Sciatic nerve (tissue), 2 donors: ENCODE measurements around the gene FOSL2. TPM values are rescaled to one million over a fixed set of nuclear protein-coding genes. Genes with fewer than 3 reads are reported as not detected.

Experiments
- ATAC-seq: fragments of 200-7000 bp; cut with Tn5 transposase; one replicate; pipeline ENCODE4 v1.9.1; 2020; ENCODE audit warnings: mild to moderate bottlenecking, moderate library complexity
- DNase-seq: peaks from one replicate; pipeline ENCODE4 v3.0.0-alpha.2; 2020; ENCODE audit warnings: low spot score
- intact Hi-C: fragments of 100-400 bp; cut with DNase I; formaldehyde crosslinking; loops from one replicate; pipeline ENCODE4 v1.14.2; 2022
- total RNA-seq: library from RNA; stranded (reverse); fragmentation: NEBNext Ultra II Directional; extraction: Animal tissue kit (Norgen Biotek cat#: 25700); gene quantifications from one replicate; pipeline ENCODE4 v1.2.1, GENCODE V29; 2021
- donor health status: DM: no; HTN: no; CAD: no.
- donor health status: DM: no; HTN: no; CAD: no.

FOSL2 gene
- total RNA-seq, 1 donor from 2014 or later = 230 TPM

GRCh38 chr2:28356095-28356911 is 36.4 kb upstream of the FOSL2 start:
- ATAC-seq (peak; percentile 95), DNase-seq (peak; percentile 92)
- intact Hi-C loops = no loop called here

DNA sequence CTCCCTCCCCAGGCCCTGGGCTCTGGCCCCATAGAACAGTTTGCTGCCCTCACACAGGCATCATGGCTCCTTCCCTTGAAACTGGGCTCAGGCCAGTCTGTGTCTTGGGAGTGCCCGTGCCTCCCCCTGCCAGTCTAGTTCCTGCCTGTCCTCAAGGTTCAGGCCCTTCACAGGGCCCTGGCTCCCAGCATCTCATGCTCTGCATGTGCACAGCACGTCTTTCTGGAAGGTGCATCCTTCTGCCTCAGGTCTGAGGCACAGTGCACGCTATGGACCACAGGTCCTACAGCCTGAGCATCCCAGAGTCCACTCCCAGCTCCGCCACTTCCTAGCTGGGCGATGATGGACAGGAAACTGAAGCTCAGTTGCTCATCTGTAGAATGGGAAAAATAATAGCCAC is 35.6 kb upstream of the FOSL2 start:
- no peak for ATAC-seq
- intact Hi-C loops = no loop called here

DNA sequence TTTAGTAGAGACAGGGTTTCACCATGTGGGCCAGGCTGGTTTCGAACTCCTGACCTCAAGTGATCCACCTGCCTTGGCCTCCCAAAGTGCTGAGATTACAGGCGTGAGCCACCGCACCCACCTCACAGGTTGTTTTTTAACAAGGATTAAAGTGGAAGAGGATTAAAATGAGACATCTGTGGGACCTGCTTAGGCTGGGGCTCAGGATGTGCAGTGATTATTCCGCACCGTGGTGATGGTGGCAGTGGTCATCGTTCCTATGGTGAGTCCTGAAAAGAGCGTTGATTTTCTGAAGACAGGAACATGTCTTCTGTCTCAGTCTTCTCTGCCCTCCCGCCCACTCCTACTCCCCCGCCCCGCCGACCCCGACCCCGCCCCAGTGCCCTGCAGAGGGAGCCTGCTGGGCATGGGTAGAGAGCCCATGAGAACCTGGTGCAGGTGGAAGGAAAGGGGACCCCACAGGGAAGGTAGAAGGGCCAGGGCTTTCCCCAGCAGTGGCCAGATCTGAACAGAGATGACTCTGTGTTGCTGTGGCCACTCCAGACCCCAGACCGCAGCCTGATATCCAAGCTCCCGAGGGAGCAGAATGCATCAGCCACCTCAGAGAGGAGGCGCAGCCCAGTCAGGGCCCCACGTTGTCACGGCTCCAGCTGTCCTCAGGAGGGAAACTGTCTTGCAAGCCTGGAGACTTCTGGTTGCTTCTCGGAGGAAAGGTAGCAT is 34.5 kb upstream of the FOSL2 start:
- no peak for DNase-seq
- no peak for ATAC-seq
- intact Hi-C loops = no loop called here

More for the DNA sequence above, 35.6 kb upstream of the FOSL2 start:
- DNase-seq = no peak

DNA sequence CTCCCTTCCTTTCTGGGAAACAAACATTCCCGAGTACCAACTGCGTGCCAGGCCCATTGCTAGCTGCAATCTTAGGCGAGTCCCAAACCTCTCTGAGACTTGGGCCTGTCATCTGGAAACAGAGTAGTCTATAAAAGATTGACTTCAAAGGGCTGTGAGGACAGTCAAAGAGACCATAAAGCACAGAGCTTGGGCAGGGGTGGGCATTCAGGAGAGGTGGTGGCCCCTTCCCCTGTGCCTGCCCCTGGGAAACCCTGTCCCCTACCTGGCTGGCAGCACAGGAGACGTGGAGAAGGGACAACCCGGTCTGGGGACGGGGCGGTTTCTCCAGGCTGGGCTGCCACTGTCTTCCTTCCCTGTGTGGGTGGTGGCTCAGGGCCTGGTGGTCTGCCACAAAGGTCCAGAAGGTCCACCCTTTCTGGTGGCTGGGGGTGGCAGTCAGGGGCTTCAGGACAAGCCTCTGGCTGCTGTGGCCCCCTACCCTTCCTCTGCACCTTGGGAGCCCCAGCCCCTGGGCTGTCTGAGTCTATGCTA is 33.9 kb upstream of the FOSL2 start:
- no peak for DNase-seq
- ATAC-seq = no peak
- intact Hi-C loops = no loop called here

GRCh38 chr2:28359222-28360057 is 33.2 kb upstream of the FOSL2 start:
- DNase-seq (peak; percentile 73), ATAC-seq (peak; percentile 12)
- intact Hi-C loops = no loop called here

DNA sequence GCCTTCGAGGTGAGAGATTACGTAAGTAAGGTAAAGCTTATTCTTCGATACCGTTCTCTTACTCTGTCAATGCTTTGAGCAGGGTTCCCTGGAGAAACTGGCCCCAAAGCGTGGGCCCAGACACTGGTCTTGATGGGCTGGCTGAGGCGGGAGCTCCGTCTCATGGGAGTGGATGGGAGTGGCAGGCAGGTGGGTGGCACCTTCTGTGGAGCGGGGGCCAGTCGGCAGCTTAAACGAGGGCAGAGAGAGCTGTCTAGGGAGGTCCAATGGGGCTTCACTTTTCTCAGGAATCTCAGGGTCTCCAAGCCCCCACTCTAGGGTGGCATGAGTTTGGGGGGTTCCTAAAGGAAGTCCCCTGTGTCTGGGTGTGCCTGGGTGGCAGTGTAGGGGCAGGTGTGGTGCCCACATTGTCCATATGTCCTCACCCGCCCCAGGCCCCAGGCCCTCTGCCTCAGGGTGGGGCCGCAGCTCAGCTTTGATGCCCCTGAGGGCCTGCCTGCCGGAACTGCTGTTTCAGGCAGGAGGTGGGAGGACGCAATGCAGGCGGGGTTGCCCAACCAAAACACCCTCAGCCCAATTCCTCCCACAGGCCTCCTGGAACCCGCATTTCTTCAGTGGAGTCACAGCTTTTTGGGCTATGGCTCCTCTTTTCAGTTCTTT is 32.5 kb upstream of the FOSL2 start:
- DNase-seq = no peak
- no peak for ATAC-seq
- intact Hi-C loops = no loop called here

DNA sequence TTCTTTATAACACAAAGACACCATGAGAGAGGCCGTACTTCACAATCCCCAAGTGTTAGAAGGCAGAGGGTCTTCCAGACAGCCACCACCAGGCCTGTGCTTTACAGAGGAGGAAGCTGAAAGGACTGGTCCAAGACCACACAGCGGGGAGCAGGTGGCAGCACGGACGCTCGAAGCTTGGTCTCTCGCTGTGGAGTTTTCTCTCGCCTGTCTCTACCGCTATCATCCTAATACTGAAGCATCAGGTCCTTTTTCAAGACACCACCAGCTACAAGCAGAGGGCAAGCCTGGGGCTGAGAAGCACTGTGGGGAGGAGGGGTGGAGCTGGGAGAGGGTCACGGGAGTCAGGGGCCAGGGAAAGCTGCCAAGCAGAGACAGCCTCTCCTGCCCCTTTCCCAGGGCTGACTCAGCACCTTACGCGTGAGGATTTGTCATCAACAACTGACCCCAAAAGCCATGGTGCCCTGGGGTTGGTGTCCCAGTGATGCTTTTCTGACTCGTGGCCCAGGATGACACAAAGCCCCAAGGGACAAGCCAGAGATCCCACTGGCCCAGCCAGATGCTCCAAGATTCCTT is 31.9 kb upstream of the FOSL2 start:
- ATAC-seq (no peak), DNase-seq (peak; percentile 69)
- intact Hi-C loops = no loop called here

- intact Hi-C loops = no loop called here
- DNase-seq = no peak
- no peak for ATAC-seq
These were observed 30.5 kb upstream of the FOSL2 start for GRCh38 chr2:28361991-28362710.

GRCh38 chr2:28362991-28363521 is 29.6 kb upstream of the FOSL2 start:
- ATAC-seq (no peak), DNase-seq (no peak)
- intact Hi-C loops = no loop called here

DNA sequence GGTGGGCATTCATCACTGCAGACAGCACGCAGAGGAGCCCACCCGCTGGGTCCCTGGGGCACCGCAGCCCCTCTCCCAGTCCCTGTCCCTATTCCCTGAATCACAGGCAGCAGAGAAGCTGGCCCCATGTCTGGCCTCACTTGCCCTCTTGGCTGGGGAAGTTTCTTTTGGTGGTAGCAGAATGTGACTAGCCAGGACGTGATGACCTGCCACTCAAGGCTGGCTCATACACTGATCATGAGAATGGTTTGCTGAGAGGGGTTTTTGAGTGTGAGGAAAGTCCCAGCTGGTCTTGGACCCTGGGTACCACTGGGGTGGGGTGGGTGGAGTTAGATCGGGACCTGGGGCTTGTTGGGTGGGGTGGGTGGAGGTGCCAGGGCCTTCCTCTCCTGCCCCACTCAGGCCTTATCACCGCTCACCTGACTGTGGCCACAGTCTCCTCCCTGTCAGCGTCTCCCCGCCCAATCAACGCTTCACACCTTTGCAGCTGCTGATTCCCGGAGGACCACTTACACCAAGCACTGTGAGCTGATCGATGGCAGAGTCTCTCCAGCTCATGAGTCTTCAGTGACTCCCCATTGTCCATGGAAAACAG is 28.9 kb upstream of the FOSL2 start:
- no peak for ATAC-seq
- intact Hi-C loops = no loop called here
- DNase-seq = no peak

DNA sequence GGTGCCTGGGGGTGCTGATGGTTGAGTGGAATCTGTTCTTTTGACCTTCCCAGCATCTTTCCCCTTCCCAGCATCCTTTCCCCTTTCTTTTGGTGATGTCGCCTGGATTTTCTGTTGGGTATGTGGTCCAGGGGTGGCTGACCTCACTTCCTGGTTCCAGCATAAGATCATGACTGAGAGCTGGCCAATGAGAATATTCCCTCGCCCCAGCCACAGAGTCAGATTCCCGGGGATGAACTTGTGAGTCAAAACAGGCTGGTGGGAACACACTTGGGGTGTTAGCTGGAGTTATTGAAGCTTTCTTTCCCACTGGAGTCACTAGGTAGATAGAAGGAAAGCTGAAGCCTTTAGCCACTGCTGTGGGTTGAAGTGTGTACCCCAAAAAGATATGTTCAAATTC is 28.0 kb upstream of the FOSL2 start:
- intact Hi-C loops = no loop called here
- ATAC-seq (no peak), DNase-seq (no peak)

DNA sequence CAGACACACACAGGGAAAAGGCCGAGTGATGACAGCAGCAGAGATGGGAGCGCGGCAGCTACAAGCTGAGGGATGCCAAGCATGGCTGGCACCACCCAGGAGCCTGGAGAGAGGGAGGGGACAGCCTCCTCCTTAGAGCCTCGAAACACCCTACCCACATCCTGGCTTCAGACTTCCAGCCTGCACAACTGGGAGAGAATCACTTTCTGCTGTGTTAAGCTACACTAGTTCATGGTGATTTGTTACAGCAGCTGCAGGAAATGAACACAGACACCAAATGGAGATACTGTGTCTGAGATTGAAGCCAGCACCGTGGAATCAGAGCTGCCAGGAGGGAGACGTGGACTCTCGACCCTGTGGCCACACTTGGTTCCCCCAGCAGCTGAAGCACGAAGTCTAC is 27.5 kb upstream of the FOSL2 start:
- no peak for ATAC-seq

DNA sequence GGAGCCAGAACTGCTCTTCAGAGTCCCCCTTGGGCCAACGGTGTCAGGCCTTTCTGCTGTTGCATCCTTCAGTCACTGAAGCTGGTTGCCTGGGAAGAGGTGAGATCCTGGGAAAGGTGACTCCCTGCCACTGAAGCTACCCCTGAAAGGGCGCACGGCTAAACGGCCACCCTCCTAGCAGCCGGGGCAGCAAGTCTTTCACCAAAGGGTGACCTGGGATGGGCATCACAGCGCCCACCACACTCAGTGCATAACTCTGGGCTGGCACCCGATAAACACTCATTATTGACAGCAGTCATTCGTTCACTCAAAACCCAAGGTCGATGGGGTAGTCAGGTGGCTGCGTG is 26.5 kb upstream of the FOSL2 start:
- intact Hi-C loops = no loop called here
- ATAC-seq (no peak), DNase-seq (no peak)

More for the DNA sequence above, 27.5 kb upstream of the FOSL2 start:
- intact Hi-C loops = no loop called here
- DNase-seq = no peak

DNA sequence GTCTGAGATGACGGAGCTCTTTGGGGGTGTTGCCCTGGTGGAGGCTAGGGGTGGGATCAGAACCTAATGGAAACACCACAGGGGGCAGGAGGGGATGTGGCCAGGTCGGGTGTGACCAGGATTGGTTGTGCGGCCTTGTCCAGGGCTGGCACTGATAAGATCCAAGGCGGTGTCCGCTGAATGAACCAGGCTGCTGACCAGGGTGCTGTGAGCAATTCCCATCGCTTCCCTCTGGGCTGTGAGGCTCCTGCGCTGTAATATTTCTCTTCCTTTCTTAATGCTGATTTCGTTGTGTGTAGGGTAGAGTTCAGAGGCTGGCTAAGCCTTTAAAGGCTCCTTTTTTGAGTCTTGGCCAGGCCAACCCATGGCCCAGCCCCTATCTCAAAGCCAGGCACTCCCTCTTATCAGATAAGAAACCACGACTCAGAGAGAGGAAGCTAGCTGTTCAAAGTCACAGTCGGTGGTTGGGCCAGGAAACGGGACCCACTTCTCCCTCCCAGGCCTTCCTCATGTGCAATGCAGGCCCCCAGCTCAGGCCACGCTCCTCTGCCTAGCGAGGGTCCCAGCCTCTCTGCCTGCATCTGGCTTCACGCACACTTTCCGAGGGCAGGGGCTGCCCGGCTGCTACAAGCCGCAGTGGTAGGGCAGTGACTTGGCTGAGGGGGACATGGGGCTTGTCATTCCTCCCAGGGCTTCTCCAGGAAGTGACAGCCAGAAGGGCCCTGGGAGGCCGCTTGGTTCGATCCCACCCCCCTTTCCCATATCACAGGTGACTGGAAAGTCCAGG is 26.0 kb upstream of the FOSL2 start:
- DNase-seq = no peak
- ATAC-seq = peak; percentile 35
- intact Hi-C loops = no loop called here

DNA sequence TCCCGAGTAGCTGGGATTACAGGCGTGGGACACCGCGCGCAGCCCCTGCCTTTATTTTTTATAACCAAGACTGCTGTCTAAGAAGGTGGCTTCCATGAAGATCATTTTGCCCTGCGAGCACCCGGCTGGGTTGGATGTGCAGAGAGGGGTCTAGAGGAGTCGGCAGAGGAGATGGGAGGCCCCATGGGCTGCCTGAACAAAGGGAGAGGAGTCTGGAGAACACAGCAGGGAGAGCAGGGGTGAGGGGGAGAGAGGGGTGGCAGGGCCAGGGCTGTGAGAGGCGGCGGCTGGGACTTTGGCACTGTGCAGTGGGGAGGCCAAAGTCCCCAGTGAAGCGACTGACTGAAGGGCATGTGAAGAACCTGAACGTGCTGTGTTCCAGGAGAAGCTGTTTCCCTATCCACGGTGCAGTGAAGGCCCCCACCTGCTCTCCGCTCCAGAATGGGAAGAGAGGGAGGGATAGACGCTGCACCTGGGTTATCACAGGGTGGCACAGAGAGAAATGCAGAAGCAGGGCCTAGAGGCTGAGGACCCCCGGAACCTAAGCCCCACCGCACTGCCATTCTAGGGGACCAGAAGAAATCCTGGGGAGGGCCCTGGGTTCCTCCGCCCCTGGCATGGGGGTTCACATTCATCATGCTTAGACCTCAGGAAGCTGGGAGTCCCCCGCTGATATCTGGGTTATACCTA is 24.8 kb upstream of the FOSL2 start:
- DNase-seq (no peak), ATAC-seq (no peak)
- intact Hi-C loops = no loop called here

- DNase-seq (no peak), ATAC-seq (no peak)
- intact Hi-C loops = no loop called here
These were observed 24.3 kb upstream of the FOSL2 start for GRCh38 chr2:28368357-28368798.
